Measurements from ENCODE around the gene ZNF497.

GRCh38 chr19:58394821-58395219 is 32.3 kb upstream of the ZNF497 start:
- TF ChIP-seq CTCF (IDR thresholded peaks at IDR 0.05) (no peak), POLR2AphosphoS5 (IDR thresholded peaks at IDR 0.05) (peak in 1 of 2 donors; percentile 6), EP300 (IDR thresholded peaks at IDR 0.05) (no peak)

Measured in upper lobe of left lung (tissue), 4 donors.